ENCODE data around the gene CEP72. TPM values are rescaled to one million over a fixed set of nuclear protein-coding genes. Genes with fewer than 3 reads are reported as not detected.

CEP72 gene
- total RNA-seq, 1 donor from 2014 or later, result 7.0 TPM

DNA sequence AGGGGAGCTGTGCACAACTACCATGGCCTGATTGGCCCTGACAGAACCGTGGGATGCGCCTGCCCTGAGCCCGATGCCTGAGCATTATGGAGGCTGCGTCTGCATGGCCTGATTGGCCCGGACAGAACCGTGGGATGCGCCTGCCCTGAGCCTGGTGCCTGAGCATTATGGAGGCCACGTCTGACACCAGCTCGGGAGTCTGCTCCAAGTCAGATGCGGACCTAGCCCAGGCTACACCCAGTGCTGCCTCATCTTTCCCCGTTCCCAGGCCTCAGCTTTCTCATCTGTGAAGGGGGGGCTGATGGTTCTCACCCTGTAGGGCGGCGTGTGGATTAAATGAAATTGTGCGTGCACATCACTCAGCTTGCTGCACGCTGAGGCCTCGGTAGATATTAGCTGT is 7.3 kb downstream of the CEP72 start:
- Histone ChIP-seq H3K36me3 (ENCODE audit: insufficient read depth, low read length) (peaks cover 4% of the 10 kb centered on the region), H3K27ac (ENCODE audit: low read depth, low read length) (no peak overlapping the region), H3K79me2 (ENCODE audit: insufficient read depth, low read length) (peaks cover 39% of the 10 kb centered on the region), H3K9ac (ENCODE audit: low read length) (no peak overlapping the region), H3K4me3 (ENCODE audit: insufficient read depth, low read depth, low read length) (no peak overlapping the region), H3K9me3 (ENCODE audit: insufficient read depth, low read depth, low read length) (no peaks in the 10 kb centered on the region), H4K20me1 (ENCODE audit: insufficient read depth, low read length) (peaks cover 4% of the 10 kb centered on the region), H3K4me1 (ENCODE audit: insufficient read depth, low read length) (no peaks in the 10 kb centered on the region), H2AFZ (ENCODE audit: low read depth, low read length) (no peak overlapping the region), H3K4me2 (ENCODE audit: low read length) (no peak overlapping the region), H3K27me3 (ENCODE audit: insufficient read depth, low read length) (no peaks in the 10 kb centered on the region)
- no peak overlapping the region for H3K27ac Mint-ChIP-seq (ENCODE audit: unreplicated experiment)
- peaks cover 2% of the 10 kb centered on the region for H3K27me3 Mint-ChIP-seq (ENCODE audit: low read depth, unreplicated experiment)
- TF ChIP-seq, protein P1, sequence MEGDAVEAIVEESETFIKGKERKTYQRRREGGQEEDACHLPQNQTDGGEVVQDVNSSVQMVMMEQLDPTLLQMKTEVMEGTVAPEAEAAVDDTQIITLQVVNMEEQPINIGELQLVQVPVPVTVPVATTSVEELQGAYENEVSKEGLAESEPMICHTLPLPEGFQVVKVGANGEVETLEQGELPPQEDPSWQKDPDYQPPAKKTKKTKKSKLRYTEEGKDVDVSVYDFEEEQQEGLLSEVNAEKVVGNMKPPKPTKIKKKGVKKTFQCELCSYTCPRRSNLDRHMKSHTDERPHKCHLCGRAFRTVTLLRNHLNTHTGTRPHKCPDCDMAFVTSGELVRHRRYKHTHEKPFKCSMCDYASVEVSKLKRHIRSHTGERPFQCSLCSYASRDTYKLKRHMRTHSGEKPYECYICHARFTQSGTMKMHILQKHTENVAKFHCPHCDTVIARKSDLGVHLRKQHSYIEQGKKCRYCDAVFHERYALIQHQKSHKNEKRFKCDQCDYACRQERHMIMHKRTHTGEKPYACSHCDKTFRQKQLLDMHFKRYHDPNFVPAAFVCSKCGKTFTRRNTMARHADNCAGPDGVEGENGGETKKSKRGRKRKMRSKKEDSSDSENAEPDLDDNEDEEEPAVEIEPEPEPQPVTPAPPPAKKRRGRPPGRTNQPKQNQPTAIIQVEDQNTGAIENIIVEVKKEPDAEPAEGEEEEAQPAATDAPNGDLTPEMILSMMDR (IDR thresholded peaks at IDR 0.05; ENCODE audit: insufficient read depth, low read depth, low read length), result no peak
- TF ChIP-seq EZH2 (IDR thresholded peaks at IDR 0.05; ENCODE audit: insufficient read depth, low read length), result no peak
- no peak for FAIRE-seq
- H3K9me3 Mint-ChIP-seq (ENCODE audit: unreplicated experiment), result peaks cover 3% of the 10 kb centered on the region
- H3K4me1 Mint-ChIP-seq (ENCODE audit: low read depth, unreplicated experiment), result peaks cover 6% of the 10 kb centered on the region
- H3K36me3 Mint-ChIP-seq (ENCODE audit: low read depth, unreplicated experiment), result peaks cover 16% of the 10 kb centered on the region
- no peak for DNase-seq (ENCODE audit: low read depth)
- no peak overlapping the region for H3K4me3 Mint-ChIP-seq (ENCODE audit: unreplicated experiment)

DNA sequence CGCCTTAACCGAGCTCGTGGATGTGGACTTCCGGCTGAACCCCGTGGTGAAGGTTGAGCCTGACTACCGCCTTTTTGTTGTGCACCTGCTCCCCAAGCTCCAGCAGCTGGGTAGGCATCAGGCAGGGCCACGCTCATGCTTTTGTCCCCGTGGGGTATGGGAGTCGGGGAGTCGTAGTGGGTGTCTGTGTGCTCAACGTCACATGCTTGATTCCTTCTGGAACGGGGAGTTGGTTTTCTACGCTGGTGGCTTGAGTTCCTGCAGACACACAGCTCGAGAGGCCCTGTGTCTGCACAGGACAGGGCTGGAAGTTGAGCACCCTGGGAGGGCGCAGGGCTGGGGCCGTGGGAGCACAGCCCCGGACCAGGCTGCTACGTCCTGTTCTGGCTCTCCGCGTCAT is 8.0 kb downstream of the CEP72 start:
- H3K4me1 Mint-ChIP-seq (ENCODE audit: low read depth, unreplicated experiment), result peaks cover 4% of the 10 kb centered on the region
- no peaks in the 10 kb centered on the region for H3K27me3 ChIP-seq (ENCODE audit: insufficient read depth, low read length)
- H4K20me1 ChIP-seq (ENCODE audit: insufficient read depth, low read length), result peaks cover 4% of the 10 kb centered on the region
- no peak overlapping the region for H3K27ac ChIP-seq (ENCODE audit: low read depth, low read length)
- peaks cover 4% of the 10 kb centered on the region for H3K36me3 ChIP-seq (ENCODE audit: insufficient read depth, low read length)
- H2AFZ ChIP-seq (ENCODE audit: low read depth, low read length), result no peak overlapping the region
- no peak for TF ChIP-seq EZH2 (IDR thresholded peaks at IDR 0.05; ENCODE audit: insufficient read depth, low read length)
- TF ChIP-seq, protein P1 (IDR thresholded peaks at IDR 0.05; ENCODE audit: insufficient read depth, low read depth, low read length), result no peak
- DNase-seq (ENCODE audit: low read depth) (no peak), FAIRE-seq (no peak)
- H3K27me3 Mint-ChIP-seq (ENCODE audit: low read depth, unreplicated experiment), result peaks cover 2% of the 10 kb centered on the region
- H3K9me3 ChIP-seq (ENCODE audit: insufficient read depth, low read depth, low read length), result no peaks in the 10 kb centered on the region
- H3K4me2 ChIP-seq (ENCODE audit: low read length), result no peak overlapping the region
- peaks cover 16% of the 10 kb centered on the region for H3K36me3 Mint-ChIP-seq (ENCODE audit: low read depth, unreplicated experiment)
- H3K9ac ChIP-seq (ENCODE audit: low read length), result no peak overlapping the region
- H3K4me3 Mint-ChIP-seq (ENCODE audit: unreplicated experiment), result no peak overlapping the region
- peaks cover 32% of the 10 kb centered on the region for H3K79me2 ChIP-seq (ENCODE audit: insufficient read depth, low read length)
- peaks cover 3% of the 10 kb centered on the region for H3K9me3 Mint-ChIP-seq (ENCODE audit: unreplicated experiment)
- no peak overlapping the region for H3K4me3 ChIP-seq (ENCODE audit: insufficient read depth, low read depth, low read length)
- no peak overlapping the region for H3K27ac Mint-ChIP-seq (ENCODE audit: unreplicated experiment)
- H3K4me1 ChIP-seq (ENCODE audit: insufficient read depth, low read length), result no peaks in the 10 kb centered on the region

DNA sequence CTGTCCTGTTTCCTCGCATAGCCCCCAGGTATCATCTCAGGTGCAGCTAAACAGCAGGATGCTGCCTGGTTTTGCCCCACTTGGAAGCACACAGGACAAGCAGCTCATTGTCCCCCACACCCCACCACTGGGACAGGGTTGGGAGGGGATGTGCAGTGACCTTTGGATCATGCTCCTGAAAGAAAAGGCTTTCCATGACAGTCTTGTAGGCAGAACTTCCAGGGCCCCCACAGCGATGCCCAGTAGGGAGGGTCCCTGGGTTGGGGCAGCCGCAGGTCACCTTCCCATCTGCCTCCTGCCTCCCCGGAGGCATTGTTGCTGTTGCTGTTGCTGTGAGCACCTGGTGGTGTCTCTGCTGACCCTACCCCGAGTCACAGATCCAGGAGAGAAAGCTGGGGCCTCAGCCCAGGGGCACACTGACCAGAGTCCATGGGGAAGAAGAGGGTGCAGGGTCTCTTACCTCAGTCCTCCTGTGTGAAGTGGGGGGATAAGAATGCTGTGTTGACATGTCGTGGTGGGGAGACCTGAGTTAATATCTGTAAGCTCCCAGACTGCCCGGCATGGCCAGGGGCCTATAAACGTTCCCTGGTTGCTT is 8.5 kb downstream of the CEP72 start:
- no peak for TF ChIP-seq EZH2 (IDR thresholded peaks at IDR 0.05; ENCODE audit: insufficient read depth, low read length)
- TF ChIP-seq, protein P1 (IDR thresholded peaks at IDR 0.05; ENCODE audit: insufficient read depth, low read depth, low read length), result no peak
- no peaks in the 10 kb centered on the region for H3K9me3 ChIP-seq (ENCODE audit: insufficient read depth, low read depth, low read length)
- H3K79me2 ChIP-seq (ENCODE audit: insufficient read depth, low read length), result peaks cover 27% of the 10 kb centered on the region
- peaks cover 4% of the 10 kb centered on the region for H4K20me1 ChIP-seq (ENCODE audit: insufficient read depth, low read length)
- no peak overlapping the region for H3K27ac ChIP-seq (ENCODE audit: low read depth, low read length)
- no peaks in the 10 kb centered on the region for H3K27me3 ChIP-seq (ENCODE audit: insufficient read depth, low read length)
- no peak overlapping the region for H3K4me2 ChIP-seq (ENCODE audit: low read length)
- H2AFZ ChIP-seq (ENCODE audit: low read depth, low read length), result no peak overlapping the region
- H3K36me3 ChIP-seq (ENCODE audit: insufficient read depth, low read length), result peaks cover 4% of the 10 kb centered on the region
- no peaks in the 10 kb centered on the region for H3K4me1 ChIP-seq (ENCODE audit: insufficient read depth, low read length)
- peaks cover 2% of the 10 kb centered on the region for H3K27me3 Mint-ChIP-seq (ENCODE audit: low read depth, unreplicated experiment)
- FAIRE-seq (no peak), DNase-seq (ENCODE audit: low read depth) (no peak)
- peaks cover 16% of the 10 kb centered on the region for H3K36me3 Mint-ChIP-seq (ENCODE audit: low read depth, unreplicated experiment)
- no peak overlapping the region for H3K4me3 ChIP-seq (ENCODE audit: insufficient read depth, low read depth, low read length)
- H3K9me3 Mint-ChIP-seq (ENCODE audit: unreplicated experiment), result peaks cover 2% of the 10 kb centered on the region
- H3K4me1 Mint-ChIP-seq (ENCODE audit: low read depth, unreplicated experiment), result peaks cover 4% of the 10 kb centered on the region
- H3K4me3 Mint-ChIP-seq (ENCODE audit: unreplicated experiment), result no peak overlapping the region
- no peak overlapping the region for H3K27ac Mint-ChIP-seq (ENCODE audit: unreplicated experiment)
- no peak overlapping the region for H3K9ac ChIP-seq (ENCODE audit: low read length)

Data from astrocyte (in vitro differentiated cells and primary cell).